Measurements from ENCODE around the gene BCAS3.

BCAS3 gene

GRCh38 chr17:61007980-61008379 lies 330.3 kb downstream of the BCAS3 start:
- no peak for TF ChIP-seq RAD21 (IDR thresholded peaks at IDR 0.05; ENCODE audit: low read depth)
- no peak for TF ChIP-seq TAF1 (IDR thresholded peaks at IDR 0.05; ENCODE audit: low read depth)
- TF ChIP-seq, protein P1, sequence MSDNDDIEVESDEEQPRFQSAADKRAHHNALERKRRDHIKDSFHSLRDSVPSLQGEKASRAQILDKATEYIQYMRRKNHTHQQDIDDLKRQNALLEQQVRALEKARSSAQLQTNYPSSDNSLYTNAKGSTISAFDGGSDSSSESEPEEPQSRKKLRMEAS (IDR thresholded peaks at IDR 0.05), result no peak
- TF ChIP-seq NFIC (IDR thresholded peaks at IDR 0.05), result no peak
- no peak for TF ChIP-seq YY1 (IDR thresholded peaks at IDR 0.05; ENCODE audit: low read depth)
- TF ChIP-seq, protein P2, sequence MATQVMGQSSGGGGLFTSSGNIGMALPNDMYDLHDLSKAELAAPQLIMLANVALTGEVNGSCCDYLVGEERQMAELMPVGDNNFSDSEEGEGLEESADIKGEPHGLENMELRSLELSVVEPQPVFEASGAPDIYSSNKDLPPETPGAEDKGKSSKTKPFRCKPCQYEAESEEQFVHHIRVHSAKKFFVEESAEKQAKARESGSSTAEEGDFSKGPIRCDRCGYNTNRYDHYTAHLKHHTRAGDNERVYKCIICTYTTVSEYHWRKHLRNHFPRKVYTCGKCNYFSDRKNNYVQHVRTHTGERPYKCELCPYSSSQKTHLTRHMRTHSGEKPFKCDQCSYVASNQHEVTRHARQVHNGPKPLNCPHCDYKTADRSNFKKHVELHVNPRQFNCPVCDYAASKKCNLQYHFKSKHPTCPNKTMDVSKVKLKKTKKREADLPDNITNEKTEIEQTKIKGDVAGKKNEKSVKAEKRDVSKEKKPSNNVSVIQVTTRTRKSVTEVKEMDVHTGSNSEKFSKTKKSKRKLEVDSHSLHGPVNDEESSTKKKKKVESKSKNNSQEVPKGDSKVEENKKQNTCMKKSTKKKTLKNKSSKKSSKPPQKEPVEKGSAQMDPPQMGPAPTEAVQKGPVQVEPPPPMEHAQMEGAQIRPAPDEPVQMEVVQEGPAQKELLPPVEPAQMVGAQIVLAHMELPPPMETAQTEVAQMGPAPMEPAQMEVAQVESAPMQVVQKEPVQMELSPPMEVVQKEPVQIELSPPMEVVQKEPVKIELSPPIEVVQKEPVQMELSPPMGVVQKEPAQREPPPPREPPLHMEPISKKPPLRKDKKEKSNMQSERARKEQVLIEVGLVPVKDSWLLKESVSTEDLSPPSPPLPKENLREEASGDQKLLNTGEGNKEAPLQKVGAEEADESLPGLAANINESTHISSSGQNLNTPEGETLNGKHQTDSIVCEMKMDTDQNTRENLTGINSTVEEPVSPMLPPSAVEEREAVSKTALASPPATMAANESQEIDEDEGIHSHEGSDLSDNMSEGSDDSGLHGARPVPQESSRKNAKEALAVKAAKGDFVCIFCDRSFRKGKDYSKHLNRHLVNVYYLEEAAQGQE (IDR thresholded peaks at IDR 0.05; ENCODE audit: low read depth), result no peak
- no peak for TF ChIP-seq TEAD4 (IDR thresholded peaks at IDR 0.05)
- no peak for TF ChIP-seq CREB1 (IDR thresholded peaks at IDR 0.05; ENCODE audit: low read depth)
- no peak for TF ChIP-seq USF1 (IDR thresholded peaks at IDR 0.05)
- TF ChIP-seq EP300 (IDR thresholded peaks at IDR 0.05; ENCODE audit: borderline replicate concordance), result no peak
- TF ChIP-seq CEBPB (IDR thresholded peaks at IDR 0.05), result no peak
- TF ChIP-seq TCF12 (IDR thresholded peaks at IDR 0.05; ENCODE audit: low read depth), result no peak
- no peak for TF ChIP-seq FOXM1 (IDR thresholded peaks at IDR 0.05; ENCODE audit: borderline replicate concordance, low read depth)
- no peak for TF ChIP-seq ZBTB7A (IDR thresholded peaks at IDR 0.05; ENCODE audit: low read depth)

DNA sequence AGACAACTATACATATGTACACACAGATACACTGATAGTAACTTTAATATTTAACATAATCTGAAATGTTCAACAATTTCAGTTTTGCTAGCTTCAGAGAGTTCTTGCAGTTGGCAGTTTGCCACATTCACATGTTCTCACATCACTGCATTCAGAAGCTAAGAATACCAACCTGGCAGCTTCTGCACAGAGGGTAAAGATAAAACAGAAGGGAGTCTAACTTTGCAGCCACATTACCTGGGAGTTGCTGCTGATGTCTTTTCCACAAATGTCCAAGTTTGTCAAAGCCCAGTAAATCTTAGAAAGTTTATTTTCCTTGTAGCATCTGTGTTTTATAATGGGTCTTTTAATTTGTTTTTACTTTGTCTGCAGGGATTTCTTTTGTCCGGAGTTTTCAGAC lies 332.0 kb downstream of the BCAS3 start:
- TF ChIP-seq FOXM1 (IDR thresholded peaks at IDR 0.05; ENCODE audit: borderline replicate concordance, low read depth) (no peak), NFIC (IDR thresholded peaks at IDR 0.05) (peak; percentile 33; the same call in 1 of the 2 replicates)

- TF ChIP-seq EGR1 (IDR thresholded peaks at IDR 0.05), result no peak
Observed at GRCh38 chr17:61010661-61011170, 333.1 kb downstream of the BCAS3 start.

DNA sequence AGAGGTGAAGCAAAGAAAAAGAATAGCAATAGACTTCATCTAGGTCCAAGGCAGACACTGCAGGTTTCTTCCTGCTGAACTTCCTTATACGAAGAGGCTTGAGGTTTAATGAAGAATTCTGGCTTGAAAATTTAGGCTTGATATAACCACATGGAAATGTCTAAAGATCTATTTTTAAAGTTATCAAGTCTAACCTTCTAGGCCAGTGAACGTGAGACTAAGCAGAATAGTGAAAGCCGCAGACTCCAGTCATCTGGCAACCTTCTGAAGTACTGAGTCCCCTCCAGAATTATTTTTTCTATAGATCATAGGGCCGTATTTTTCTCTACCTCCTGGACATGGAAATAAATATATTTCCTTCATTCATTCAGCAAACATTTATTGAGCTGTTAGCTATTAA lies 333.6 kb downstream of the BCAS3 start:
- TF ChIP-seq, protein P1 (IDR thresholded peaks at IDR 0.05), result no peak
- TF ChIP-seq USF1 (IDR thresholded peaks at IDR 0.05) (no peak), CEBPB (IDR thresholded peaks at IDR 0.05) (no peak), RAD21 (IDR thresholded peaks at IDR 0.05; ENCODE audit: low read depth) (no peak), EGR1 (IDR thresholded peaks at IDR 0.05) (no peak), CREB1 (IDR thresholded peaks at IDR 0.05; ENCODE audit: low read depth) (no peak), EP300 (IDR thresholded peaks at IDR 0.05; ENCODE audit: borderline replicate concordance) (no peak), ZBTB7A (IDR thresholded peaks at IDR 0.05; ENCODE audit: low read depth) (no peak), YY1 (IDR thresholded peaks at IDR 0.05; ENCODE audit: low read depth) (no peak), FOXM1 (IDR thresholded peaks at IDR 0.05; ENCODE audit: borderline replicate concordance, low read depth) (no peak), TCF12 (IDR thresholded peaks at IDR 0.05; ENCODE audit: low read depth) (no peak)

- TF ChIP-seq TAF1 (IDR thresholded peaks at IDR 0.05; ENCODE audit: low read depth) (no peak), ZBTB7A (IDR thresholded peaks at IDR 0.05; ENCODE audit: low read depth) (no peak), EP300 (IDR thresholded peaks at IDR 0.05; ENCODE audit: borderline replicate concordance) (no peak), TCF12 (IDR thresholded peaks at IDR 0.05; ENCODE audit: low read depth) (no peak), FOXM1 (IDR thresholded peaks at IDR 0.05; ENCODE audit: borderline replicate concordance, low read depth) (no peak), CEBPB (IDR thresholded peaks at IDR 0.05) (no peak), RAD21 (IDR thresholded peaks at IDR 0.05; ENCODE audit: low read depth) (no peak), CREB1 (IDR thresholded peaks at IDR 0.05; ENCODE audit: low read depth) (no peak), NFIC (IDR thresholded peaks at IDR 0.05) (no peak), USF1 (IDR thresholded peaks at IDR 0.05) (no peak), YY1 (IDR thresholded peaks at IDR 0.05; ENCODE audit: low read depth) (no peak), EGR1 (IDR thresholded peaks at IDR 0.05) (no peak), TEAD4 (IDR thresholded peaks at IDR 0.05) (no peak)
- TF ChIP-seq, protein P1 (IDR thresholded peaks at IDR 0.05), result no peak
- TF ChIP-seq, protein P2 (IDR thresholded peaks at IDR 0.05; ENCODE audit: low read depth), result no peak
Observed at GRCh38 chr17:61015966-61016365, 338.3 kb downstream of the BCAS3 start.

Data from Ishikawa (cell line).